ENCODE data around the gene CNST. TPM values are rescaled to one million over a fixed set of nuclear protein-coding genes. Genes with fewer than 3 reads are reported as not detected.
A peak's percentile ranks its signal among the peaks of the same experiment; 100 is the strongest.

Gene CNST
- total RNA-seq, 1 experiment from 2014 or later, result 14.8 TPM

GRCh38 chr1:246534114-246534513 lies 32.1 kb upstream of the CNST start:
- Mint-ChIP-seq H3K36me3 (ENCODE audit: insufficient read depth, unreplicated experiment) (no peaks in the 10 kb centered on the region), H3K4me1 (ENCODE audit: low read depth, unreplicated experiment) (peaks cover 6% of the 10 kb centered on the region), H3K4me3 (ENCODE audit: unreplicated experiment) (no peak overlapping the region), H3K27ac (ENCODE audit: unreplicated experiment) (no peak overlapping the region), H3K9me3 (ENCODE audit: unreplicated experiment) (peaks cover 8% of the 10 kb centered on the region), H3K27me3 (ENCODE audit: insufficient read depth, unreplicated experiment) (peaks cover 2% of the 10 kb centered on the region)
- H3K4me1 ChIP-seq, result no peaks in the 10 kb centered on the region
- BruUV-seq (replicated peaks), result no TSS peak
- DNase-seq, result no peak
- no peaks in the 10 kb centered on the region for H3K36me3 ChIP-seq (ENCODE audit: control insufficient read depth, insufficient read depth, low read length)
- POLR2A ChIA-PET, result no interaction called here
- CTCF ChIA-PET, result no interaction called here
- intact Hi-C loops (cut with micrococcal nuclease; ENCODE audit: unreplicated experiment), result no loop called here
- H3K4me3 ChIP-seq (ENCODE audit: low read depth, low read length), result no peak overlapping the region
- no peak for TF ChIP-seq CTCF (IDR thresholded peaks at IDR 0.05; ENCODE audit: insufficient read depth in 1 of 2, low read depth in 1 of 2, low read length in 1 of 2, severe bottlenecking in 1 of 2, unreplicated experiment in 1 of 2)
- peaks cover 9% of the 10 kb centered on the region for H3K9me3 ChIP-seq
- no peaks in the 10 kb centered on the region; the same call in 1 of the 2 replicates for H3K27me3 ChIP-seq (replicated peaks; ENCODE audit: control insufficient read depth, insufficient read depth, low read length)

DNA sequence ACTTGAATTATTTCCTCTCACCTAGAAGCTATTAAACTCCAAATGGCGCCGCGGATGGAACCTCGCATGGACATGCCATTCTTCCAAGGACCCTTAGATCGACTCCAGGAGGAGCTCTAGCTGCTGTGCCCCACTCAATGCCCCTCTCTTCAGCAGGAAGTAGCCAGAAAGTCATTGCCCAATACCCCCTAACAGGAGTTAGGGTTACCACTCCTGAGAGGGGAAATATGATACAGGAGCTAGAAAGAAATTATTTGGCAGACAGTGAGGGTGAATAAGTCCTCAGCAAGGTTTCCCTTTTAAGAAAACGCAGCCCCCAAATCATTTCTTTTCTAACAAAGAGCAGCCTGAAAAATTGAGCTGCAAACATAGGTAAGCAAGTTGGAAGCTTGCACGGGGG lies 28.8 kb upstream of the CNST start:
- Mint-ChIP-seq H3K4me3 (ENCODE audit: unreplicated experiment) (no peak overlapping the region), H3K36me3 (ENCODE audit: insufficient read depth, unreplicated experiment) (peaks cover 19% of the 10 kb centered on the region), H3K4me1 (ENCODE audit: low read depth, unreplicated experiment) (peaks cover 6% of the 10 kb centered on the region), H3K27me3 (ENCODE audit: insufficient read depth, unreplicated experiment) (peaks cover 2% of the 10 kb centered on the region), H3K27ac (ENCODE audit: unreplicated experiment) (no peak overlapping the region), H3K9me3 (ENCODE audit: unreplicated experiment) (no peaks in the 10 kb centered on the region)
- Histone ChIP-seq H3K27me3 (replicated peaks; ENCODE audit: control insufficient read depth, insufficient read depth, low read length) (no peaks in the 10 kb centered on the region), H3K4me1 (no peaks in the 10 kb centered on the region), H3K9me3 (no peaks in the 10 kb centered on the region; the same call in 1 of the 2 replicates), H3K4me3 (ENCODE audit: low read depth, low read length) (no peak overlapping the region), H3K36me3 (ENCODE audit: control insufficient read depth, insufficient read depth, low read length) (peaks cover 2% of the 10 kb centered on the region; the same call in 1 of the 2 replicates)
- no peak for TF ChIP-seq CTCF (IDR thresholded peaks at IDR 0.05; ENCODE audit: insufficient read depth in 1 of 2, low read depth in 1 of 2, low read length in 1 of 2, severe bottlenecking in 1 of 2, unreplicated experiment in 1 of 2)
- POLR2A ChIA-PET, result no interaction called here
- no TSS peak for BruUV-seq (replicated peaks)
- CTCF ChIA-PET, result no interaction called here
- DNase-seq, result no peak
- intact Hi-C loops (cut with micrococcal nuclease; ENCODE audit: unreplicated experiment), result no loop called here

- no peaks in the 10 kb centered on the region for H3K4me1 ChIP-seq
- peaks cover 2% of the 10 kb centered on the region; the same call in 1 of the 2 replicates for H3K36me3 ChIP-seq (ENCODE audit: control insufficient read depth, insufficient read depth, low read length)
- no peak overlapping the region for H3K4me3 ChIP-seq (ENCODE audit: low read depth, low read length)
- POLR2A ChIA-PET, result no interaction called here
- BruUV-seq (replicated peaks), result no TSS peak
- peak in 1 of 2 experiments; percentile 9 for DNase-seq
- intact Hi-C loops (cut with micrococcal nuclease; ENCODE audit: unreplicated experiment), result no loop called here
- peaks cover 2% of the 10 kb centered on the region for H3K27me3 Mint-ChIP-seq (ENCODE audit: insufficient read depth, unreplicated experiment)
- H3K4me3 Mint-ChIP-seq (ENCODE audit: unreplicated experiment), result no peak overlapping the region
- no peaks in the 10 kb centered on the region for H3K27me3 ChIP-seq (replicated peaks; ENCODE audit: control insufficient read depth, insufficient read depth, low read length)
- CTCF ChIA-PET, result no interaction called here
- H3K4me1 Mint-ChIP-seq (ENCODE audit: low read depth, unreplicated experiment), result peaks cover 6% of the 10 kb centered on the region
- H3K9me3 ChIP-seq, result no peaks in the 10 kb centered on the region; the same call in 1 of the 2 replicates
- no peak overlapping the region for H3K27ac Mint-ChIP-seq (ENCODE audit: unreplicated experiment)
- H3K36me3 Mint-ChIP-seq (ENCODE audit: insufficient read depth, unreplicated experiment), result peaks cover 19% of the 10 kb centered on the region
- H3K9me3 Mint-ChIP-seq (ENCODE audit: unreplicated experiment), result no peaks in the 10 kb centered on the region
- no peak for TF ChIP-seq CTCF (IDR thresholded peaks at IDR 0.05; ENCODE audit: insufficient read depth in 1 of 2, low read depth in 1 of 2, low read length in 1 of 2, severe bottlenecking in 1 of 2, unreplicated experiment in 1 of 2)
Measured at GRCh38 chr1:246537887-246538286, 28.4 kb upstream of the CNST start.

Measured in Caco-2 (cell line).